Endothelial cell of umbilical vein (primary cell): ENCODE results near the gene PLPP2. TPM values are rescaled to one million over a fixed set of nuclear protein-coding genes. Genes with fewer than 3 reads are reported as not detected.
A peak's percentile ranks its signal among the peaks of the same experiment; 100 is the strongest.

Experiments
- BruUV-seq: library from RNA; stranded (reverse); fragments of 400-500 nt; replicated peaks from 2 replicates; lab custom pipeline; 2021; lab: Mats Ljungman, UMichigan
- CTCF ChIA-PET: fragments of 300-600, 350-600 bp; sonication (Branson Sonifier 250); formaldehyde crosslinking; loops from one replicate; lab custom pipeline; 2021; ENCODE audit warnings: antibody characterized with exemption, inconsistent platforms; lab: Charles Lee
- POLR2A ChIA-PET: fragments of 300-600, 350-600 bp; sonication (Branson Sonifier 250); formaldehyde crosslinking; loops from one replicate; lab custom pipeline; 2021; ENCODE audit warnings: antibody characterized with exemption, inconsistent platforms; lab: Charles Lee
- DNase-seq: peaks from one replicate; pipeline ENCODE4 v3.0.0-alpha.2; 2011; ENCODE audit warnings: low read depth, low spot score
- FAIRE-seq: peaks from 2 replicates; lab custom pipeline; 2011; peaks lifted over from hg19 to GRCh38; lab: Jason Lieb, UNC
- H2AFZ ChIP-seq: 2 replicates; pipeline ENCODE4 v1.6.0; 2012; ENCODE audit warnings: low read depth, low read length, control low read depth, inconsistent platforms
- H3K27ac ChIP-seq: 2 replicates; pipeline ENCODE4 v1.5.1; 2011; ENCODE audit warnings: low read depth, mild to moderate bottlenecking, control low read depth, low read length, moderate library complexity; ENCODE audit not compliant: insufficient read depth
- H3K27me3 ChIP-seq, 2 experiments: 2 replicates each; pipeline versions ENCODE4 v1.6.0 to v1.6.1; 2011; ENCODE audit warnings: low read length in 2 of 2, mixed read lengths in 1 of 2; ENCODE audit not compliant: control insufficient read depth in 2 of 2, insufficient read depth in 2 of 2
- H3K36me3 ChIP-seq, 2 experiments: 2 replicates in 1 of 2; 3 replicates in 1 of 2; pipeline ENCODE4 v1.5.1; 2011; ENCODE audit warnings: low read length in 2 of 2, mild to moderate bottlenecking in 1 of 2, moderate library complexity in 1 of 2; ENCODE audit not compliant: control insufficient read depth in 2 of 2, insufficient read depth in 2 of 2; ENCODE audit errors: extremely low read depth in 1 of 2
- H3K4me1 ChIP-seq: 3 replicates; pipeline ENCODE4 v1.5.1; 2011; ENCODE audit warnings: mild to moderate bottlenecking, low read length; ENCODE audit not compliant: control insufficient read depth, insufficient read depth; ENCODE audit errors: extremely low read depth
- H3K4me2 ChIP-seq: 2 replicates; pipeline ENCODE4 v1.6.1; 2011; ENCODE audit warnings: low read length, control low read depth, mixed read lengths; ENCODE audit not compliant: insufficient read depth
- H3K4me3 ChIP-seq, 3 experiments: fragments of 200-600 bp in 1 of 3; sonication (generic), shearing (Covaris generic) in 1 of 3; replicated peaks in 1 of 3; 2 replicates each; pipeline ENCODE4 v1.5.1; 2011 to 2016; ENCODE audit warnings: control low read depth in 3 of 3, low read length in 3 of 3, mild to moderate bottlenecking in 2 of 3, inconsistent platforms in 1 of 3, low read depth in 1 of 3, moderate library complexity in 1 of 3; ENCODE audit not compliant: insufficient read depth in 1 of 3
- H3K79me2 ChIP-seq: 2 replicates; pipeline ENCODE4 v1.6.0; 2012; ENCODE audit warnings: low read length, inconsistent platforms; ENCODE audit not compliant: control insufficient read depth, insufficient read depth
- H3K9ac ChIP-seq: replicated peaks from 2 replicates; pipeline ENCODE3; 2011; ENCODE audit warnings: low read length, control low read depth; ENCODE audit not compliant: insufficient read depth; ENCODE audit errors: extremely low read depth
- H3K9me1 ChIP-seq: replicated peaks from 3 replicates; pipeline ENCODE4 v1.6.0; 2011; ENCODE audit warnings: mild to moderate bottlenecking, low read length; ENCODE audit not compliant: control insufficient read depth, insufficient read depth; ENCODE audit errors: extremely low read depth
- H3K9me3 ChIP-seq: replicated peaks from 2 replicates; pipeline ENCODE4 v1.5.1; 2012; ENCODE audit warnings: low read length, inconsistent platforms; ENCODE audit not compliant: control insufficient read depth, insufficient read depth
- H4K20me1 ChIP-seq: replicated peaks from 2 replicates; pipeline ENCODE3; 2011; ENCODE audit warnings: mild to moderate bottlenecking, low read length; ENCODE audit not compliant: control insufficient read depth, insufficient read depth; ENCODE audit errors: extremely low read depth
- EZH2 ChIP-seq: IDR thresholded peaks from 2 replicates; pipeline ENCODE4 v1.6.1; 2012; ENCODE audit warnings: borderline replicate concordance, low read depth, mild to moderate bottlenecking, moderate library complexity, low read length, inconsistent platforms; ENCODE audit not compliant: severe bottlenecking
- FOS ChIP-seq: IDR thresholded peaks from 2 replicates; pipeline ENCODE4 v1.6.1; 2011; ENCODE audit warnings: mild to moderate bottlenecking, low read length, moderate library complexity, borderline replicate concordance; ENCODE audit not compliant: insufficient read depth
- GATA2 ChIP-seq: IDR thresholded peaks from 2 replicates; pipeline ENCODE4 v1.7.0; 2011; ENCODE audit warnings: low read depth, mild to moderate bottlenecking, moderate library complexity, mixed read lengths, low read length; ENCODE audit not compliant: insufficient read length, insufficient read depth
- JUN ChIP-seq: IDR thresholded peaks from 2 replicates; pipeline ENCODE4 v1.6.1; 2011; ENCODE audit warnings: borderline replicate concordance, low read depth; ENCODE audit not compliant: insufficient read length, insufficient read depth
- MAX ChIP-seq: IDR thresholded peaks from 2 replicates; pipeline ENCODE4 v1.6.1; 2011; ENCODE audit not compliant: insufficient read depth, insufficient read length
- MYC ChIP-seq: IDR thresholded peaks from one replicate; pipeline ENCODE4 v1.6.1; 2011; ENCODE audit warnings: mild to moderate bottlenecking, low read depth, low read length
- POLR2A ChIP-seq: IDR thresholded peaks from 2 replicates; pipeline ENCODE4 v1.6.1; 2012; ENCODE audit warnings: low read depth, mild to moderate bottlenecking, control low read depth, low read length
- POLR2AphosphoS5 ChIP-seq: IDR thresholded peaks from 2 replicates; pipeline ENCODE4 v1.6.1; 2012; ENCODE audit warnings: low read depth, mild to moderate bottlenecking, control low read depth, low read length, moderate library complexity; ENCODE audit not compliant: insufficient read depth
- dilution Hi-C: fragments of 300-500 bp; cut with MboI; formaldehyde crosslinking; loops from one replicate; pipeline ENCODE4 v1.15.0; 2019; ENCODE audit warnings: low sequenced_read_pairs; ENCODE audit not compliant: extremely low pct_ligation_motif_present
- intact Hi-C: fragments of 100-400 bp; cut with micrococcal nuclease; formaldehyde crosslinking; loops from one replicate; pipeline ENCODE4 v1.10.0; 2022
- polyA plus RNA-seq, 4 experiments: library from polyadenylated mRNA; depleted of rRNA in 3 of 4; stranded (reverse) in 3 of 4; unstranded in 1 of 4; fragments of >200 nt; gene quantifications; 2 replicates each; pipeline versions ENCODE4 v1.2.1 to v1.2.3, GENCODE V29; 2011 to 2012; ENCODE audit warnings: missing spikeins in 1 of 4
- total RNA-seq: library from RNA; stranded (reverse); gene quantifications from 2 replicates; pipeline ENCODE4 v1.2.3, GENCODE V29; 2021
- TF ChIP-seq, protein P1 (sequence below), 2 donors: IDR thresholded peaks; 1 replicate in 1 of 2; 2 replicates in 1 of 2; pipeline ENCODE4 v1.5.1; 2011; ENCODE audit warnings: low read length in 2 of 2, mild to moderate bottlenecking in 2 of 2, moderate library complexity in 2 of 2, control low read depth in 1 of 2, inconsistent platforms in 1 of 2, low read depth in 1 of 2; ENCODE audit not compliant: insufficient read depth in 1 of 2; ENCODE audit errors: extremely low read depth in 1 of 2

PLPP2 gene
- total and polyA plus RNA-seq, 2 donors (not counting 3 experiments of a cell fraction or from before 2014, with no cell fraction given), result 27.9 to 34.3 TPM

DNA sequence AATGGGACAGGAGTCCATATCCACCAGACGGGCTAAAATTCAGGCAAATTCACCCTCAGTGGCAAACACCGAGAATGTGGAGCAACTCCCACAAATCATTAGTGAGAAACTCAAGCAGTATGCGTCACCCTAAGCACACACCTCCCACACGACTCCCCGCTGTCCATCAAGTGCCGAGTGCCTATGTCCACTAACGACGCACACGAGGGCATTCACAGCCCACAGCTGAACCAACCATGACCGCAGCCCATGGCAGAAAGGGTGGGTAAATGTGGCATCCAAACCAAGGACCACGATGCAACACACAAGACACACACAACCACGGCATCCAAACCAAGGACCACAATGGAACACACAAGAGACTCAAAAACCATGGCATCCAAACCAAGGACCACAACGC lies 31.4 kb upstream of the PLPP2 start:
- DNase-seq, result no peak
- H3K27me3 ChIP-seq, result no peaks in the 10 kb centered on the region
- ChIA-PET CTCF (no interaction called here), POLR2A (no interaction called here)
- H3K9me1 ChIP-seq, result no peaks in the 10 kb centered on the region
- TF ChIP-seq MAX (no peak), EZH2 (no peak), POLR2A (no peak), FOS (no peak), GATA2 (no peak), POLR2AphosphoS5 (no peak), JUN (no peak), MYC (no peak)
- TF ChIP-seq, protein P1, sequence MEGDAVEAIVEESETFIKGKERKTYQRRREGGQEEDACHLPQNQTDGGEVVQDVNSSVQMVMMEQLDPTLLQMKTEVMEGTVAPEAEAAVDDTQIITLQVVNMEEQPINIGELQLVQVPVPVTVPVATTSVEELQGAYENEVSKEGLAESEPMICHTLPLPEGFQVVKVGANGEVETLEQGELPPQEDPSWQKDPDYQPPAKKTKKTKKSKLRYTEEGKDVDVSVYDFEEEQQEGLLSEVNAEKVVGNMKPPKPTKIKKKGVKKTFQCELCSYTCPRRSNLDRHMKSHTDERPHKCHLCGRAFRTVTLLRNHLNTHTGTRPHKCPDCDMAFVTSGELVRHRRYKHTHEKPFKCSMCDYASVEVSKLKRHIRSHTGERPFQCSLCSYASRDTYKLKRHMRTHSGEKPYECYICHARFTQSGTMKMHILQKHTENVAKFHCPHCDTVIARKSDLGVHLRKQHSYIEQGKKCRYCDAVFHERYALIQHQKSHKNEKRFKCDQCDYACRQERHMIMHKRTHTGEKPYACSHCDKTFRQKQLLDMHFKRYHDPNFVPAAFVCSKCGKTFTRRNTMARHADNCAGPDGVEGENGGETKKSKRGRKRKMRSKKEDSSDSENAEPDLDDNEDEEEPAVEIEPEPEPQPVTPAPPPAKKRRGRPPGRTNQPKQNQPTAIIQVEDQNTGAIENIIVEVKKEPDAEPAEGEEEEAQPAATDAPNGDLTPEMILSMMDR (IDR thresholded peaks at IDR 0.05; ENCODE audit: extremely low read depth in 1 of 2, insufficient read depth in 1 of 2, low read depth in 1 of 2, low read length in 2 of 2), result no peak
- H3K79me2 ChIP-seq, result peaks cover 48% of the 10 kb centered on the region
- intact Hi-C loops, result no loop called here
- H3K36me3 ChIP-seq, result peaks cover 10 to 32% of the 10 kb centered on the region in 2 experiments
- no peaks in the 10 kb centered on the region for H3K9me3 ChIP-seq
- no peak overlapping the region for H3K4me2 ChIP-seq
- H4K20me1 ChIP-seq, result no peaks in the 10 kb centered on the region
- no peak overlapping the region for H3K4me3 ChIP-seq
- no peak overlapping the region for H3K9ac ChIP-seq
- no peak overlapping the region for H2AFZ ChIP-seq
- H3K4me1 ChIP-seq, result no peaks in the 10 kb centered on the region
- H3K27ac ChIP-seq, result no peak overlapping the region
- TSS peak; percentile 21 for BruUV-seq
- no peak for FAIRE-seq
- dilution Hi-C loops, result no loop called here
